Stimulated activated memory B cell treated with anti-CD40 and anti-IgM and Interleukin-4, amounts not matched to agents 10 μg/mL and 1 μg/mL and 100 μg/mL, for 72 hours (primary cell): ENCODE measurements around the gene PIK3R6.

Experiments
- ATAC-seq: fragments of 150-1000 bp; cut with Tn5 transposase; 2 replicates; pipeline ENCODE4 v1.10.0; 2021
- H3K27ac Mint-ChIP-seq: one replicate; pipeline ENCODE4 v1.8.0; 2022; ENCODE audit warnings: mild to moderate bottlenecking, mixed read lengths
- H3K27me3 Mint-ChIP-seq: one replicate; pipeline ENCODE4 v1.8.0; 2022; ENCODE audit warnings: mixed read lengths
- H3K36me3 Mint-ChIP-seq: one replicate; pipeline ENCODE4 v1.8.0; 2022; ENCODE audit warnings: mixed read lengths
- H3K4me1 Mint-ChIP-seq: one replicate; pipeline ENCODE4 v1.8.0; 2022; ENCODE audit warnings: mixed read lengths
- H3K4me3 Mint-ChIP-seq: one replicate; pipeline ENCODE4 v1.8.0; 2022; ENCODE audit warnings: mild to moderate bottlenecking, moderate library complexity, mixed read lengths
- H3K9me3 Mint-ChIP-seq: one replicate; pipeline ENCODE4 v1.8.0; 2022; ENCODE audit warnings: mixed read lengths

The PIK3R6 gene

GRCh38 chr17:8855477-8856204, 11.8 kb downstream of the PIK3R6 start:
- peaks cover 63% of the 10 kb centered on the region for H3K4me1 Mint-ChIP-seq
- peak overlapping the region; percentile 88 for H3K27ac Mint-ChIP-seq
- peak; percentile 71 for ATAC-seq

GRCh38 chr17:8851600-8851999, 15.9 kb downstream of the PIK3R6 start:
- no peak for ATAC-seq
- Mint-ChIP-seq H3K4me3 (peak overlapping the region; percentile 5), H3K27ac (peak overlapping the region; percentile 70), H3K36me3 (no peaks in the 10 kb centered on the region), H3K4me1 (peaks cover 41% of the 10 kb centered on the region), H3K27me3 (no peaks in the 10 kb centered on the region), H3K9me3 (no peaks in the 10 kb centered on the region)

More at GRCh38 chr17:8855477-8856204, 11.8 kb downstream of the PIK3R6 start:
- Mint-ChIP-seq H3K27me3 (no peaks in the 10 kb centered on the region), H3K36me3 (no peaks in the 10 kb centered on the region), H3K4me3 (peak overlapping the region; percentile 52), H3K9me3 (no peaks in the 10 kb centered on the region)

GRCh38 chr17:8849311-8850041, 18.0 kb downstream of the PIK3R6 start:
- peak overlapping the region; percentile 4 for H3K27ac Mint-ChIP-seq
- H3K4me3 Mint-ChIP-seq, result no peak overlapping the region
- no peaks in the 10 kb centered on the region for H3K27me3 Mint-ChIP-seq
- peak; percentile 70 for ATAC-seq
- H3K36me3 Mint-ChIP-seq, result no peaks in the 10 kb centered on the region
- H3K4me1 Mint-ChIP-seq, result peaks cover 30% of the 10 kb centered on the region
- H3K9me3 Mint-ChIP-seq, result peaks cover 3% of the 10 kb centered on the region

GRCh38 chr17:8847891-8848290, 19.6 kb downstream of the PIK3R6 start:
- ATAC-seq, result no peak
- Mint-ChIP-seq H3K27ac (no peak overlapping the region), H3K27me3 (no peaks in the 10 kb centered on the region), H3K4me3 (no peak overlapping the region), H3K9me3 (peaks cover 3% of the 10 kb centered on the region), H3K36me3 (no peaks in the 10 kb centered on the region), H3K4me1 (peaks cover 42% of the 10 kb centered on the region)

GRCh38 chr17:8846768-8847211, 20.7 kb downstream of the PIK3R6 start:
- peak; percentile 55 for ATAC-seq
- H3K4me1 Mint-ChIP-seq, result peaks cover 47% of the 10 kb centered on the region
- no peak overlapping the region for H3K27ac Mint-ChIP-seq

GRCh38 chr17:8844229-8845218, 22.9 kb downstream of the PIK3R6 start:
- H3K4me3 Mint-ChIP-seq, result no peak overlapping the region
- peaks cover 3% of the 10 kb centered on the region for H3K9me3 Mint-ChIP-seq
- H3K36me3 Mint-ChIP-seq, result no peaks in the 10 kb centered on the region

More at GRCh38 chr17:8846768-8847211, 20.7 kb downstream of the PIK3R6 start:
- Mint-ChIP-seq H3K9me3 (peaks cover 3% of the 10 kb centered on the region), H3K4me3 (no peak overlapping the region), H3K36me3 (no peaks in the 10 kb centered on the region), H3K27me3 (no peaks in the 10 kb centered on the region)

GRCh38 chr17:8843344-8843743, 24.1 kb downstream of the PIK3R6 start:
- H3K4me1 Mint-ChIP-seq, result peaks cover 22% of the 10 kb centered on the region
- no peaks in the 10 kb centered on the region for H3K36me3 Mint-ChIP-seq
- peak overlapping the region; percentile 46 for H3K27ac Mint-ChIP-seq
- no peak for ATAC-seq
- peaks cover 3% of the 10 kb centered on the region for H3K9me3 Mint-ChIP-seq
- H3K4me3 Mint-ChIP-seq, result no peak overlapping the region
- H3K27me3 Mint-ChIP-seq, result no peaks in the 10 kb centered on the region

More at GRCh38 chr17:8844229-8845218, 22.9 kb downstream of the PIK3R6 start:
- no peaks in the 10 kb centered on the region for H3K27me3 Mint-ChIP-seq
- no peak overlapping the region for H3K27ac Mint-ChIP-seq
- no peak for ATAC-seq
- peaks cover 24% of the 10 kb centered on the region for H3K4me1 Mint-ChIP-seq

- ATAC-seq, result no peak
- Mint-ChIP-seq H3K27ac (no peak overlapping the region), H3K36me3 (peaks cover 12% of the 10 kb centered on the region), H3K9me3 (peaks cover 3% of the 10 kb centered on the region), H3K27me3 (no peaks in the 10 kb centered on the region), H3K4me3 (no peak overlapping the region), H3K4me1 (peaks cover 28% of the 10 kb centered on the region)
Observed at GRCh38 chr17:8841844-8842243, 25.6 kb downstream of the PIK3R6 start.

- Mint-ChIP-seq H3K4me3 (no peak overlapping the region), H3K4me1 (peaks cover 28% of the 10 kb centered on the region), H3K27ac (no peak overlapping the region), H3K36me3 (peaks cover 32% of the 10 kb centered on the region), H3K27me3 (no peaks in the 10 kb centered on the region), H3K9me3 (no peaks in the 10 kb centered on the region)
- ATAC-seq, result no peak
Observed at GRCh38 chr17:8839410-8839935, 28.0 kb downstream of the PIK3R6 start.

- Mint-ChIP-seq H3K27ac (no peak overlapping the region), H3K4me3 (no peak overlapping the region), H3K9me3 (no peaks in the 10 kb centered on the region), H3K4me1 (peaks cover 23% of the 10 kb centered on the region), H3K27me3 (no peaks in the 10 kb centered on the region), H3K36me3 (peaks cover 38% of the 10 kb centered on the region)
- ATAC-seq, result no peak
Observed at GRCh38 chr17:8838551-8839095, 28.9 kb downstream of the PIK3R6 start.

GRCh38 chr17:8837563-8838075, 29.9 kb downstream of the PIK3R6 start:
- Mint-ChIP-seq H3K4me1 (peaks cover 14% of the 10 kb centered on the region), H3K36me3 (peaks cover 38% of the 10 kb centered on the region), H3K9me3 (no peaks in the 10 kb centered on the region)

GRCh38 chr17:8836821-8837562, 30.5 kb downstream of the PIK3R6 start:
- Mint-ChIP-seq H3K9me3 (no peaks in the 10 kb centered on the region), H3K4me1 (peaks cover 8% of the 10 kb centered on the region), H3K36me3 (peaks cover 38% of the 10 kb centered on the region), H3K27me3 (no peaks in the 10 kb centered on the region), H3K27ac (peak overlapping the region; percentile 35), H3K4me3 (no peak overlapping the region)
- no peak for ATAC-seq

More at GRCh38 chr17:8837563-8838075, 29.9 kb downstream of the PIK3R6 start:
- no peak for ATAC-seq
- no peak overlapping the region for H3K4me3 Mint-ChIP-seq
- H3K27ac Mint-ChIP-seq, result peak overlapping the region; percentile 35
- H3K27me3 Mint-ChIP-seq, result no peaks in the 10 kb centered on the region

GRCh38 chr17:8835631-8836364, 31.7 kb downstream of the PIK3R6 start:
- H3K36me3 Mint-ChIP-seq, result peaks cover 38% of the 10 kb centered on the region
- H3K4me3 Mint-ChIP-seq, result no peak overlapping the region
- H3K27ac Mint-ChIP-seq, result no peak overlapping the region
- ATAC-seq, result no peak
- no peaks in the 10 kb centered on the region for H3K27me3 Mint-ChIP-seq
- H3K4me1 Mint-ChIP-seq, result peaks cover 6% of the 10 kb centered on the region
- H3K9me3 Mint-ChIP-seq, result no peaks in the 10 kb centered on the region
